K562 (cell line): ENCODE results near the gene MATR3. TPM values are rescaled to one million over a fixed set of nuclear protein-coding genes. Genes with fewer than 3 reads are reported as not detected.

Experiments used
- ARNT ChIP-seq, 2 experiments: fragments of 450-650 bp; IDR thresholded peaks; 2 replicates each; pipeline ENCODE4 v1.6.1; 2016; ENCODE audit warnings: mild to moderate bottlenecking in 1 of 2
- CREBBP ChIP-seq: IDR thresholded peaks from one replicate; pipeline ENCODE4 v1.6.1; 2012; ENCODE audit warnings: low read depth, mild to moderate bottlenecking, control low read depth, inconsistent platforms, low read length
- DPF2 ChIP-seq: fragments of 450-650 bp; IDR thresholded peaks from 2 replicates; pipeline ENCODE4 v1.6.1; 2016
- E2F3 ChIP-seq: fragments of 250-450 bp; sonication (Bioruptor Pico); IDR thresholded peaks from 2 replicates; pipeline ENCODE4 v1.4.0; 2020; ENCODE audit warnings: mild to moderate bottlenecking
- ELF2 ChIP-seq: fragments of 250-450 bp; sonication (Bioruptor Pico); IDR thresholded peaks from 2 replicates; pipeline ENCODE4 v1.5.0; 2021; ENCODE audit warnings: mild to moderate bottlenecking
- FOXK2 ChIP-seq, 2 experiments: fragments of 450-650 bp; IDR thresholded peaks in 1 of 2; conservative IDR thresholded peaks in 1 of 2; 2 replicates each; pipeline ENCODE4 v1.6.1; 2016; ENCODE audit warnings: low read depth in 2 of 2, mild to moderate bottlenecking in 1 of 2
- GABPB2 ChIP-seq: fragments of 250-450 bp; sonication (Bioruptor Pico); conservative IDR thresholded peaks from 2 replicates; pipeline ENCODE4 v1.5.1; 2021; ENCODE audit warnings: mild to moderate bottlenecking
- PREB ChIP-seq: sonication (generic); formaldehyde crosslinking; IDR thresholded peaks from 2 replicates; pipeline ENCODE4 v1.8.1; 2023; ENCODE audit warnings: mild to moderate bottlenecking, missing genetic modification reagents
- RERE ChIP-seq: sonication (generic); formaldehyde crosslinking; IDR thresholded peaks from 2 replicates; pipeline ENCODE4 v1.8.0; 2023; ENCODE audit warnings: missing genetic modification reagents, mild to moderate bottlenecking, borderline replicate concordance
- RFX5 ChIP-seq: IDR thresholded peaks from 2 replicates; pipeline ENCODE4 v1.6.1; 2011; ENCODE audit warnings: low read depth, mild to moderate bottlenecking, improper control_type of control experiment, low read length
- SMAD1 ChIP-seq: fragments of 150-350 bp; IDR thresholded peaks from 2 replicates; pipeline ENCODE4 v1.6.1; 2014; ENCODE audit warnings: low read length, low read depth; ENCODE audit not compliant: partially characterized antibody
- SNRNP70 ChIP-seq: fragments of 200-400 bp; formaldehyde crosslinking; optimal IDR thresholded peaks from 2 replicates; pipeline ENCODE3; 2017; ENCODE audit warnings: low read depth, low read length
- SRSF1 ChIP-seq: fragments of 200-400 bp; formaldehyde crosslinking; IDR thresholded peaks from 2 replicates; pipeline ENCODE4 v1.6.1; 2017; ENCODE audit warnings: mild to moderate bottlenecking, low read depth, low read length, moderate library complexity
- ZBTB17 ChIP-seq: fragments of 450-650 bp; formaldehyde crosslinking; IDR thresholded peaks from 2 replicates; pipeline ENCODE4 v1.4.0; 2020; ENCODE audit warnings: mild to moderate bottlenecking
- ZNF431 ChIP-seq: sonication (generic); formaldehyde crosslinking; IDR thresholded peaks from 2 replicates; pipeline ENCODE4 v1.8.0; 2022; ENCODE audit warnings: mild to moderate bottlenecking, missing genetic modification reagents
- ZNF512 ChIP-seq: IDR thresholded peaks from 2 replicates; pipeline ENCODE4 v1.6.1; 2016; ENCODE audit warnings: missing genetic modification characterization, missing compliant biosample characterization
- ZSCAN32 ChIP-seq: fragments of 450-650 bp; formaldehyde crosslinking; IDR thresholded peaks from 2 replicates; pipeline ENCODE4 v1.4.0; 2020; ENCODE audit warnings: mild to moderate bottlenecking, moderate library complexity
- polyA plus RNA-seq, 8 experiments: library from polyadenylated mRNA; depleted of rRNA in 4 of 8; stranded (reverse) in 5 of 8; unstranded in 3 of 8; fragments of >200 nt; fragmentation: Nextera tagmentation in 2 of 8; fragmentation: Illumina TruSeq in 1 of 8; extraction: Ambion mirVana in 2 of 8; extraction: Trizol in 1 of 8; gene quantifications; 2 replicates each; pipeline versions ENCODE4 v1.2.1 to v1.2.3, GENCODE V29; 2011 to 2014; ENCODE audit warnings: inconsistent platforms in 1 of 8, missing spikeins in 1 of 8
- total RNA-seq, 7 experiments: library from RNA; depleted of rRNA in 6 of 7; stranded (reverse); fragments of >200 nt in 6 of 7; fragmentation: Illumina TruSeq in 2 of 7; extraction: Trizol in 2 of 7; gene quantifications; 2 replicates each; pipeline versions ENCODE4 v1.2.1 to v1.2.3, GENCODE V29; 2011 to 2021; ENCODE audit warnings: low replicate concordance in 1 of 7
- TF ChIP-seq, protein P1 (sequence below): fragments of 250-450 bp; sonication (Bioruptor Pico); IDR thresholded peaks from 2 replicates; pipeline ENCODE4 v1.4.0; 2020; ENCODE audit warnings: mild to moderate bottlenecking
- TF ChIP-seq, protein P2 (sequence below): fragments of 250-450 bp; sonication (Bioruptor Pico); IDR thresholded peaks from 2 replicates; pipeline ENCODE4 v1.9.0; 2021; ENCODE audit warnings: mild to moderate bottlenecking

Gene MATR3
- total and polyA plus RNA-seq, 9 of the 15 experiments (the other 6 are each of a cell fraction or from before 2014, with no cell fraction given), result 150 to 425 (median 263) TPM

- peak; percentile 32 to 44; a peak in 2 of 4 replicates for TF ChIP-seq FOXK2 (conservative IDR thresholded peaks at IDR 0.05 in 1 of 2, IDR thresholded peaks at IDR 0.05 in 1 of 2; ENCODE audit: low read depth in 2 of 2)
- TF ChIP-seq SMAD1, result no peak
- no peak for TF ChIP-seq ELF2 (CRISPR knock-in tag)
- no peak for TF ChIP-seq SNRNP70
- no peak for TF ChIP-seq RFX5
- no peak for TF ChIP-seq CREBBP
- TF ChIP-seq GABPB2 (CRISPR knock-in tag), result no peak
- TF ChIP-seq ZBTB17 (CRISPR knock-in tag), result no peak
- TF ChIP-seq, protein P1, sequence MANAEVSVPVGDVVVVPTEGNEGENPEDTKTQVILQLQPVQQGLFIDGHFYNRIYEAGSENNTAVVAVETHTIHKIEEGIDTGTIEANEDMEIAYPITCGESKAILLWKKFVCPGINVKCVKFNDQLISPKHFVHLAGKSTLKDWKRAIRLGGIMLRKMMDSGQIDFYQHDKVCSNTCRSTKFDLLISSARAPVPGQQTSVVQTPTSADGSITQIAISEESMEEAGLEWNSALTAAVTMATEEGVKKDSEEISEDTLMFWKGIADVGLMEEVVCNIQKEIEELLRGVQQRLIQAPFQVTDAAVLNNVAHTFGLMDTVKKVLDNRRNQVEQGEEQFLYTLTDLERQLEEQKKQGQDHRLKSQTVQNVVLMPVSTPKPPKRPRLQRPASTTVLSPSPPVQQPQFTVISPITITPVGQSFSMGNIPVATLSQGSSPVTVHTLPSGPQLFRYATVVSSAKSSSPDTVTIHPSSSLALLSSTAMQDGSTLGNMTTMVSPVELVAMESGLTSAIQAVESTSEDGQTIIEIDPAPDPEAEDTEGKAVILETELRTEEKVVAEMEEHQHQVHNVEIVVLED, result peak; percentile 61
- no peak for TF ChIP-seq SRSF1
- peak; percentile 80; the same call in 1 of the 2 replicates for TF ChIP-seq DPF2
- TF ChIP-seq RERE (CRISPR knock-in tag), result no peak
- TF ChIP-seq ZNF512 (tag), result no peak
- 0 out of 2 replicates have a peak, but pooled peaks have one; percentile 27 for TF ChIP-seq ZNF431 (CRISPR knock-in tag)
- no peak for TF ChIP-seq PREB
- TF ChIP-seq ARNT (IDR thresholded peaks at IDR 0.05), result 0 out of 4 replicates have a peak, but pooled peaks of 1 of the 2 experiments have one; percentile 19
- TF ChIP-seq E2F3 (CRISPR knock-in tag), result no peak; the same call in 1 of the 2 replicates
- TF ChIP-seq ZSCAN32 (CRISPR knock-in tag), result no peak
- TF ChIP-seq, protein P2, sequence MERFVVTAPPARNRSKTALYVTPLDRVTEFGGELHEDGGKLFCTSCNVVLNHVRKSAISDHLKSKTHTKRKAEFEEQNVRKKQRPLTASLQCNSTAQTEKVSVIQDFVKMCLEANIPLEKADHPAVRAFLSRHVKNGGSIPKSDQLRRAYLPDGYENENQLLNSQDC (CRISPR knock-in tag), result no peak
Observed at GRCh38 chr5:139273572-139274289, 19.8 kb upstream of the MATR3 start (continued).
